Dedifferentiated amniotic fluid mesenchymal stem cell (primary cell): Measurements from ENCODE around the gene SNED1.

Experiments
- DNase-seq: peaks from one replicate; pipeline ENCODE4 v3.0.0-alpha.2; 2016; ENCODE audit errors: extremely low spot score

Gene SNED1

DNA sequence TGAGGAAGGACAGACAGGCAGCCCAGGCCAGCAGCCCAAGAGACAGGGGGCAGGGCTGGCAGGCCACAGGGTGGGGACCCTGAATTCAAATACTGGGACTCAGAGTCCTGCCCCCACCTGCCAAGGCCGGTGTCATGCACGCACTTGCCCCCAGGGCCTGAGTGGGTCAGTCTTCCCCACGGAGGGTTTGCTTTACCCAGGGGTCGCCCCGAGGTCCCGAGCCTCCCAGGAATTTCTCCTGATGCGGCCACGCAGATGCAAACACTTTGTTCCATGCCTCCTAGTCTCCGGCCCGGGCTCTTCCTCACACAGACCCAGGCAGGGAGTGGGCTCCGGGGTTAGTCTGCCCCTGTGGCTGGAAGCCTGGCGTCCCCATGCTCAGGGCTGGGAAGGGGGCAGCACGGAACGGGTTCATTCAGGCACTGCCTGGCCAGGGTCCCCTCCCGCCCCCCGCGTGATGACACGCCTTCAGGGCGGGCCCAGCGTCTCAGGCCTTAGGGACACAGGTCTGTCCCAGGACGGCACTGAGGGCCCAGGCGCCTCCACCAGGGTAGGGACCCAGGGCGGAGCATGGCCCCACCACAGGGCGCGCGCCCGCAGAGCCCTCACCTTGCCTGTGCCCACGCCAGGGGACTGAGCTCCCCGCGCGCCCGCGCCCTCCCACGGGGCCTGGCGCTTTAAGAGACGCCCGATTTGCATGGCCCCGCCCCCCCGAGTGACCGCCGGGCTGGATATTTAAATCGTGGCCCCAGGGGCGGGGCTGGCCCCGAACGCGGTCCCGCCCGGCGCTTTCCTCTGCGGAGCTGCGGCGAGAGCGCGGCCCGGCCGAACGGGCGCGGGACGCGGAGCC, at the start of gene SNED1:
Gene SNED1, plus strand, starts transcription at position 763 of the 850 bp plus-strand sequence. CDS start 220 bp downstream, outside the sequence.
- peak; percentile 49 for DNase-seq

DNA sequence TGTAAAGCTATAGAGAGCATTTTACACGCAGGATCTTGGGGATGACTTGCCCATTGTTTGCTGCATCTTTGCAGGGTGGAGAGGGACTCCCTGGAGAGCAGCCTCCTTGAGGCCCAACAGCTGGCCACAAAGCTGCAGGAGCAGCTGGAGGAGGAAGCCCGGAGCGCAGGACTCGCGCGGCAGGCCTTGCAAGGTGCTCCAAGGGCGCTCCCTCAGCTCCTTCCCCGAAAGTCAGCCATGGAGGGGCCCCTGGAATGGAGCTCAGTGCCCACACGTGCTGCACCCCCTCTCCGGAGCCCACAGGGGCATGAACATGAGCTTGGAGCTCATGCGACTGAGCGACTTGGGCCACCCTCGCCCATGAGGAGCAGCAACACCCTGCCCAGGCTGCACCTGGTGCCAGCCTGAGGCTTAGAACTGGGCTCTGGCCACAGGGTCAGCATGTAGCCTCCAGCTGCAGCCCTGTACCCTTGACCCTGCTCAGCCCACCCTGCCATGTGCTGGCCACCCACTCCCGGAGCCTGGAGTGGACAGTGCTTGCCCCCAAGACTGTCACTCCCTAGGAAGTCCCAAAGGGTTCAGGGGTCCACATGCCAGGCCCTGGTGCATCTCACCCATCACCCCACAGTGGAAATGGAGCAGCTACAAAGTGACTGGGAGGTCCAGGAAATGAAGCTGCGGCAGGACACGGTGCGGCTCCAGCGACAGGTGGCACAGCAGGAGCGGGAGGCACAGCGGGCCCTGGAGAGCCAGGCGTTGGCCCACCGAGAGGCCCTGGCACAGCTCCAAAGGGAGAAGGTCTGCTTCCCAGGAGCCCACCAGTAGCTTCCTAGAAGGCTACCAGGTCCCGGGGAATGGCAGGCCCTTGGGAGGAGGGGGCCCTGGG, 49.3 kb upstream of the SNED1 start:
- DNase-seq, result no peak

DNA sequence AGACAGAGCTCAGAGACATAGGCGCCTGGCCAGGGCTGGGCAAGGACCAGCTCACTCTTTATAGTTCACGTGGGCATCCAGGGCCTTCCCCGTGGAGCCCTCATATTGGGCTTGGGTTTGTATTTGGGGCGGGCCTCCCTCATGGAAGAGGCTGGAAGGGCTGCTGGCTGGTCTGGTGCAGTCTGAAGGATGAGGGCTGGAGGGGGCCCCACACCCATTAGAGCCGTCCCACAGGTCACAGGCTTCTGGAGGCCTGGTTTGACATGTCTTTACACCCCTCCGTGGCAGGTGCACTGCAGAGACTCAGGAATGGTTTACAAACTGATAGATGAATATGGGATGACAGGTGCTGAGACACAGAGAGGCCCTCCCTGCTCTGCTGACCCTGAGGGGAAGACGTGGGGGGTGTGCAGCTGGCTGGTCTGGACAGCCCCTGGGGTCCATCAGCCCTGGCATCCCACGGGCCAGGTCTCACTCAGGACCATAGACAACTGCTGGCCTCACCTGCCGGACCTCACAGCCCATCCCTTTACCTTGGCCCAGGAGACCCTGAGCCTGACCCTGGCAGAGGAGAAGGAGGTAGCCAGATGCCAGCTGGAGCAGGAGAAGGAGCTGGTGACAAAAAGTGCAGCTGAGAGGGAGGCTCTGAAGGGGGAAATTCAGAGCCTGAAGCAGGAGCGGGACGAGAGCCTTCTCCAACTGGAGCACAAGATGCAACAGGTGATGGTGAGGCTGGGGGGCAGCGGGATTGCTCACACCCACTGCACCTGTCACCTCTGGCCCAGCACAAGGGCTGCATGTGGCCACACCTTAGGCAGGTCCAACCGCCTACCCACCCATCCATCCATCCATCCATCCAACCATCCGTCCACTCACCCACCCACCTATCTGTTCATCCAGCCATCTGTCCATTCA, 48.4 kb upstream of the SNED1 start:
- no peak for DNase-seq

DNA sequence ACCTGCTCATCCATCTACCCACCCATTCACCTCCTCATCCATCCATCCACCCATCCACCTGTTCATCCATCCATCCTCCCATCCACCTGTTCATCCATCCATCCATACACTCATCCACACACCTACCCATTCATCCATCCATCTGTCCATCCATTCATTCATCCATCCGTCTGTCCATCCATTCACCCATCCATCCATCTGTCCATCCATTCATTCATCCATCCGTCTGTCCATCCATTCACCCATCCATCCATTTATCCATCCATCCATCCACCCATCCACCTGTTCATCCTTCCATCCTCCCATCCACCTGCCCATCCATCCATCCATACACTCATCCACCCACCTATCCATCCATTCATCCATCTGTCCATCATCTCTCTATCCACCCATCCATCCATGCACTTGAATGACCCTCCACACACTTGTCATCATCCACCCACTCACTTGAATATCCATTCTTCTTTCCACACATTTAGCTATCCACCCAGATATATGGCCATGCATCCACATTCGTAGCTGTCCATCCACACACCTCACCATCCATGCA, 47.3 kb upstream of the SNED1 start:
- DNase-seq, result no peak

DNA sequence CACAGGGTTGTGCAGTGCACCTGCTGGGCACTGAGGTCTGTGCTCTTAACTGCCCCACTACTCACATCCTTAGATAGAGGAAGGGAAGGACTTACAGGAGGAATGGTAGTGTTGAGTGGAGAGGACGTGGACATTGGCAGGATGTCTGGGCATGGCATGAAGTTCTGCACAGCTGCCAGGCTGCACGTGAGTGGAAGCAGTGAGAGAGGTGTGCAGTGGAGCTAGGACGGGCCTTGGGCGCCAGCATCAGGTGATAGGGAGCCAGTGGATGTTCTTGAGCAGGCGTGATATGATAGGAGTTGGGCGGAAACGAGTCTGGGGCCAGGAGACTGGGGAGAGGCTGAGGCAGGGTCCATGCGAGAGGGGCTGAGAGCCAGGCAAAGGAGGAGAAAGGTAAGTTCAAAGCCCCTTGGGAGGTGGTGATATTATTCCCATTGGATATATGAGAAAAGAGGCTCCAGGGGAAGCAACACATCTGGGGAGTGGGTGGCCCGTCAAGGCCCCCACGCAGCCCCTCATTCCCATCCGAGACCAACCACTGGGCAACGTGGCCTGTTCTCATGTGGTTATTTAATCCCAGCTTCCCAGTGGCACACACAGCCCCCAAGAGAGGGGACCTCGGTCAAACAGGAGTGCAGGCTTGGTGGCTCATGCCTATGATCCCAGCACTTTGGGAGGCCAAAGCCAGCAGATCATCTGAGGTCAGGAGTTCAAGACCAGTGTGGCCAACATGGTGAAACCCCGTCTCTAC, 45.7 kb upstream of the SNED1 start:
- no peak for DNase-seq

DNA sequence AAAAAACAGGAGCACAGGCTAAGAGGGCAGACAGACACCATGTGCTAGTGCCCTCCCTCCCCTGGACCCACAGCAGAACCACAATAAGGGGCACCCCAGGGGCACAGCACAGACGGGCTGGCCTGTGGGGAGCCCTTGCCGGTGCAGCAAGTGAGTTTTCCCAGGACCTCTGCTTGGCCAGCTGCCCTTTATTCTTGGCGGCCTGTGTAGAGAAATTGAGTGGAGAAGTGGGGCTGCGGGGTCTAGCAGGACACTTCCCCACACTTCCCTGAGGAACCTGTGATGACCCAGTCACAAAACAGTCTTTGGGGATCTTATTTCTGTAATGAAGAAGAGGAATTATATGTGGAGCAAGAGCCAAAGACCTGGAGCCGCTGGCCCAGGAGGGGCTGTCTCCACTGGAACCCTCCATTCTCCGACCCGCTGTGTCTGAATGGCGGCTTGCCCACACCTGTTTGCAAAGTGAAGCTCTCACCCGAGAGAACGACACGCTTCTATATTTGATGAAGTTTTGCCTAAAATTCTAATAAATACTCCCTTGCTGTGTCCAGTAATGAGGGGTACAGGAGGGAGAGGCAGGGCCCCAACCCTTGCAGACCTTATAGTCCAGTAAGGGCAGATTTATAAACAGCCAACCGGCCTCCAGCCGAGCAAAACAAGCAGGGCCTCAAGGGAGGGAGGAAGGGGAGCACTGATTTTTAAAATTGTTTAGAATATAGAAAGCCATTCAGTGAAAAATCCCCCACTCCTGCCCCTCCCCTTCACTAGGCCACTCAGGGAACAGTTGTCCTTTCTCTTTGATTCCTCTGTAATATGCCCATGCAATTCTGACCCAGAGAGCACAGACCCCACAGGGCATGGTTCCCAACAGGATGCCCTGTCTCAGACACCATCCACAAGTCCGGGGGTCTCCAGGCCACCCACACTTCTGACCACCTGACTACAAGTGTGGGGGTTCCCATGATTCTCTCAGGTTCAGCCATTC, 44.7 kb upstream of the SNED1 start:
- DNase-seq, result no peak

DNA sequence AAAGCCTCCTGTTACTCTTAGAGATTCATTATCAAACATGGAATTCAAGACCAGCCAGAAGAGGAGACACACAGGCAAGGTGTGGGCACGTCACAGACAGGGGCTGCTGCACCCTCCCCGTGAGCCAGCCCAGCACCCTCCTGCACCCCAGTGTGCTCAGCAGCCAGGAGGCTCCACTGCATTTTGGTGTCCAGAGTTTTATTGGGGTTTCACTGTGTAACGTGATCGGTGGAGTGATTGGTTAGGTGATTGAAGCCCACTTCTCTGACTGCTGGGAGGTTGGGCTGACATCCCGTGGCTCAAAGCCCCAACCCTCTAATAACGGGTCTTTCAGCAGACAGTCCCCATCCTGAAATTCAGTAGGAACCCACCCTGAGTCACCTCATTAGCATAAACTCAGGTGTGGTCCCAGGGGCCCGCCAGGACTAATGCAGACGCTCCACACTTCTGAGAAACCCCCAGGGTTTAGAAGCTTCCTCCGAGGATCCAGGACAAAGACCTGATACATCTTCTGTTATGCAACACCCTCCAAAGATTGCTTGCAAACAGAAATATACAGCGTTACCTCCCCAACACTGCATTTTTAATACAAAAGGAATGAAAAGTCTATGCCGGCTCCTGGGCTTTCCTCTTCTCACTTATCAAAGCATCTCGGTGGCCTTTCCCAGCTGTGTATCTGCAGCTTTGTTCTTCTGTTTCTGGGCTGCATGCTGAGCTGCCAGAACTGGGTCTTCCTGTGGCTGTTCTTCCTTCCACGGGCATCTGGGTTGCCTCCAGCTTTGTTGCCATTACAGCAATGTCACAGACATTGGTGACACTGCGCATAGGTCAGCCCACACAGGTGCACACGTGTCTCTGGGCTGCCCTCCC, 43.7 kb upstream of the SNED1 start:
- no peak for DNase-seq

DNA sequence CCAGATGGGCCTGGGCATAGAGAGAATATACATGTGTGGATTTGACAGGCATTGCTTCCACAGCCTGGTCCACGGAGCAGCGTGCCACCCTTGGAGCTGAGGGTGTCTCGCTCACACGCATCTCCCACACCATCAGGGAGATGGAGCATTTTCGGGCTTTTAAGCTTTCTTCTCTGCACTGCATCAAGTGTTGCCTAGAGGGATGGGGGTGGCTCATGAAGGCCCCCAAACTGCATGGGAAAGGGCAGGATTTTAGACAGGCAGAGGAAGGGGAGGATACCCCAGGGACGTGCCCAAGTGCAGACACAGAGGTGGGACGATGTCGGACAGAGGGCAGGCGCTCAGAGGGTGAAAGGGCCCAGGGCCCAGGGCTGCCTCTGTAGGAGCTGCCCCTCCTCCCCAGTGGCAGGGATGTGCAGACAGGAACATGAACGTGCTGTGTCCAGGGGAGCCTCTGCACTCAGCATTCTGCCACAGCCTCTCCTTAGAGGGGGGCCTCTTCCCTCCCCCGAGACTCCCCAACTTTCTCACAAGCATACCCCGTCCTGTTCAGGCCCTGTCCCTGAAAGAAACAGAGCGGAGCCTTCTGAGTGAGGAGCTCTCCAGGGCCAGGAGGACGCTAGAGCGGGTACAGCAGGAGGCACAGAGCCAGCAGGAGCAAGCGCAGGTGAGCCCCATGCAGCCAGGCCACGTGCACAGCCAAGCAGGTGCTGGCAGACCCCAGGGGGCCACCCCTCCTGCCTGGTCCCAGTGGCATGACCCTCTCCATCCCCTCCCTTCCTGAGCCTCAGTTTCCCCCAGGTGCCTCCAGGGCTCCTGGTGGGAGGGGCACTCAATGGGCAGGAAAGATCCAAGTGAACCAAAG, 42.9 kb upstream of the SNED1 start:
- DNase-seq, result no peak

DNA sequence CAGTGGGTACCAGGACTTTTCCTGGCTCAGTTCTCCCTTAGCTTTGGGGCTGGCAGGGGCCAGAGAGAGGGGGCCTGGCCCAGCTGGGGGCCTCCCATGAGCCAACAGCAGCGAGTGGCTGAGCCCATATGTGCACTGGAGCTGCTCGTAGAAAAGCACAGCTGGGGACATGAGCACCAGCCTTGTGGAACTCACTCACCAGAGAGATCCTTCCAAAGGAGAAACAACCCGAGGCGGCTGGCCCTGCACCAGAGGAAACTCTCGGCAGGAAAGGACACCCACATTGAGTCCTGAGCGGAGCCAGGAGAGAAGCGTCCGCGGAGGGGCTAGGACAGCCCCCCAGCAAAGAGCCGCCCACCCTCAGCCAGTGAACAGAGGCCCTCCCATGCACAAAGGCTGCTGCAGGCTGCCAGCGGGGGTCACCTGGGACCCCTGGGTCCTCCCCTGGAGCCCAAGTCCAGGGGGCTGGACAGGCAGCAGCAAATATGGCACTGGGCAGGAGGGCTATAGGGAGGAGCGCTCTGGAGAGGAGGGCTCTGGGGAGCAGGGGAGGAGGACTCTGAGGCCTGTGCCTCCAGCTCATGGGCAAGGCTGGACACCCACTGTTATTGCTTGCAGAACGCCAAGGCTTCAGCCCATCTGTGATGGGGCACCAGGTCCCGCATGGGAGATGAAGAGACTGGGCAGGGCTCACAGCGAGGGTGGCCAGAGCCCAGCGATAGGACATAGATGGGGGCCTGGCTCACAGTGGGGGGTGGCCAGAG, 42.1 kb upstream of the SNED1 start:
- DNase-seq, result no peak

DNA sequence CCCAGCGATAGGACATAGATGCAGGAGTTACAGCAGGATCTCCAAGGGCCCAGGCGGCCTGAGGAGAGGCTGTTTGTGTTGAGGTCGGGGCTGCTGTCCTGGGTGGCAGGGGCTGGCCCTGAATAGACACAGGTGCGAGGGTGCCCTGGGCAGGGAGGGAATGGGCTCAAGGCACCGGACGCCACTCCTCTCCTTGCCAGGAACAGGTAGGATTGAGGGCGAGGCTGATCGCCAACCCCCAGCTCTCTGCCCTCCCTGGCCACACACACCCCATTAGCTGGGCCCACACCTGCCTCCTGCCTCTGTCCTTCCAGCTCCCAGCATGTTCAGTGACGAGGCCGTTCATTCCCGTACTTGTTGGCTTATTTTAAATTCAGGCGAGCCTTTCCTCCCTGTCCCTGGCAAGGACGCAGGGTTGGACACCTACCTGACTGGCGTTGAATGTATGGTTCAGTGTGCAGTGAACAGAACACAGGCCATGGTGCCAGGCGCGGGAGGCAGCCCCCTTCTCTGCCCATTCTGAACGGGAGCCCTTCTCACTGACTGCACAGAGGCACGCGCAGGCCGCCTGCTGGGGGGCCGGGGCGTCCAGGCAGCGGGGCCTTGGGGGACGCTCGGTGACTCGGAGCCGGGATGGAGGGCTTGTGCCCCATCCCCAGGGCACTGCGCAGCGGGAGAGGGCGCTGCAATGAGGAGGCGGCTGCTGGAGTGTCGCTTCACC, 41.3 kb upstream of the SNED1 start:
- DNase-seq, result no peak

DNA sequence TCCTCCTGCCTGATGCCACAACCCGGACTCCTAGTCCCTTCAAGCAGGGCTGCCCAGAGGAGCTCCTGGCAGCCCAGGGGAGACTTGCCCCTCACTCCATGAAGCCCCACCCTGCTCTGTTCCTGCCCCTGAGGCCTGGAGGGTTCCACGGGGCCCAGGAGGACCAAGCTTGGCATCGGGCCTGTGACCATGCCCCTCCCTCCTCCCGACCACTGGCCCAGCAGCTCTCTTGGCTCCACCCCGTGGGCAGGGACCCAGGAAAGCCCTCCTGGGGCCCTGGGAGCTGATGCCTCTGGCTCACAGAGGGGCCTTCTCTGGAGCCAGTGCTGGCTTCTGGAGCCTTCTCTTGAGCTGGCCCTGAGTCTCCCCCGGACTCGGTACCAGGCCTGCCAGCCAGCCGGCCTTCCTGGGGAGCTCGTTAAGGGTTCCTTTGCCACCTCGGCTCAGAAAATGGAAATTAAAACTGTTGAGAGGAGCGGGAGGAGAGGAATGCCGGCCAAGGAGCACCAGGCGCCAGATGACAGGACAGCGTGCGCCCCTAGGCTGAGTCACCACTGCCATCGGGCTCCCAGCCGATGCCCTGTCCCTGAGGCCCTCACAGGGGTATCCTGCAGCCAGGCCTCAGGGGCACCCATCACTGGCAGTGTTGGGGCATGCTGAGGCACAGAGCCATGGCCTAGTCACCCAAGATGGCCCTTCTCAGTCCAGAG, 40.6 kb upstream of the SNED1 start:
- DNase-seq, result peak; percentile 22

DNA sequence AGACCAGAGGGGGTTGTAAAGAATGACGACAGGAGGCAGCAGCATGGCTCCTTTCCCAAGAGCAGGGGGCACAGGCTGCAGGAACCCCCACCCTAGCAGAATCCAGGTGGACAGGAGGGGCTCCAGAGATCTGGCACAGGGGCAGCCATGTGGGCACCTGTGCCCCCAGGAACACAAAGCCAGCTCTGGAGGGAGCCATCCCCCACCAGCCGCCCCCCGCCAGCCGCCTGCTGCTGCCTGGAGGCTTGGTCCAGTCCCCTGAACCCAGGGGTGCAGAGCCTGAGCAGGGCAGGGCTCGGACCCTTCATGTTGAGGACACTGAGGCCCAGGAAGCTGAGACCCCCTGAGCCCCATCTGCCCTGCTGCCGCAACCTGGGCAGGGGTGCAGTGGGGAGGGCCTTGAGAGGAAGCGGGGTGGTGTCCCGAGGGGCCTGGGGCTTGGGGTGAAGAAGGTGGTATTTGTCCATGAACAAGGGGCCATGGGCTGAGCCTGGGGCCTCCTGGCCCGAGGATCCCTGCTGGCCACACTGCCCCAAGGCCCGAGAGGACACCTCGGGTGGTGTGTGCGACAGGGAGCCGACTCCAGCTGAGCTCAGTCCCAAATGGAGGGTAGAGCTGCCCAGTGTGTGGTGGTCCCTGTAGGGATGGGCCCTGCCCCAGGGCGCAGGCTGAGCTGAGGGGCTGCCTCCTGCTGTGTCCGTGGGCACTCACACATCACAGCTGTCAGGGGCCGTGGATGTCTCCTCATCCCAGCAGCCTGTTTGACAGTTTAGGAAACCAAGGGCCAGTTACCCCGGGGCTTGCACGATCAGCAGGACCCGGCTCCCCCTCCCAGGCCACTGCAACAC, 39.8 kb upstream of the SNED1 start:
- no peak for DNase-seq

DNA sequence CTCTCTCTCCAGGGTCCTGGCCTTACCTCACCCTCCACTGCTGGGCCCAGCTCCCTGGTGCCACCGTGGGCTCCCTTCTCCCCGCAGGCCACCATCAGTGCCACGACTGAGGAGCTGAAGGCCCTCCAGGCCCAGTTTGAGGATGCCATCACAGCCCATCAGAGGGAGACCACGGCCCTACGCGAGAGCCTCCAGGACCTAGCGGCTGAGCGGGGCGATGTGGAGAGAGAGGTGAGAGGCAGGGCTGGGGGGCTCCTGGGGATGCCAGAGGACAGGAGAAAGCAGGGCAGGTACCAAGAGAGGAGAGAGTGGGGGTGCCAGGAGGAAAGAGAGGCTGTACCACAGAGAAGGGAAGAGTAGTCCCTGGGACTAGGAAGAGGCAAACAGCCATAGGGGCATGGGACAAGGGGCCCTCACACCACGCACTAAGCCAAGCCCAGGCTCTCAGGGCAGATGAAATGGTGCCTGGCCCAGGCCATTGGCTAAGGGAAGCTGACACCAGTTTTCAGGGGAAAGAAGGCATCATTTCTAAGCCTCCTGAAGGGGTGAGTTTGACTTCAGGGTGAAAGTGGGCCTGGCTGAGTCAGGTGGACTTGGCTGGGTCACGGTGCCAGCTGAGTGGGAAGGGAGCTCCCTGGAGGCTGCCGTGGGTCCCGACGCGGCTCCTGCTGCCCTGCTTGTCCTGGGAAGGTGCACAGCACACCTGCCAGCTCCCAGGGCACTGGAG, 39.0 kb upstream of the SNED1 start:
- no peak for DNase-seq

DNA sequence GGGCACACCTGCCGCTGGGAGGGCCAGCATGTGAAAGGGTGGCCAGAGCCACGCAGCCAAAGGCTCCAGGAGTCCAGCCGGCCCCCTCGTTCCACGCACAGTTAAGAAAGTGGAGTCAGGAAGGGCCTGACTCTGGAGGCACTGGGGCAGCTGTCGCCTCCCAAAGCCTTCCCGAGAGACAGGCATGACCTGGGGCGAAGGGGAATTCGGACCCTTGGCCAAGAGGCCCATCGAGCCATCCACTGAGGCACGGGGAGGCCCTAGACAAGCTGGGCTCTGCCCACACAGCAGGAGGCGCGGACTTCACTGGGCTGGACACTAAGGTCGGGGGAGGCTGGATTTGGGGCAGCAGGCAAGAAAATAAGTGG, 38.5 kb upstream of the SNED1 start:
- DNase-seq, result no peak
